Measurements from ENCODE around the gene DOCK4. TPM values are rescaled to one million over a fixed set of nuclear protein-coding genes. Genes with fewer than 3 reads are reported as not detected.
"Not testable (repeated sequence)": the region's sequence is repeated elsewhere in the genome, so short reads cannot be mapped to it uniquely, and the experiment has no call there.

The DOCK4 gene
- total RNA-seq, 2 experiments from 2014 or later: 0.32 TPM

DNA sequence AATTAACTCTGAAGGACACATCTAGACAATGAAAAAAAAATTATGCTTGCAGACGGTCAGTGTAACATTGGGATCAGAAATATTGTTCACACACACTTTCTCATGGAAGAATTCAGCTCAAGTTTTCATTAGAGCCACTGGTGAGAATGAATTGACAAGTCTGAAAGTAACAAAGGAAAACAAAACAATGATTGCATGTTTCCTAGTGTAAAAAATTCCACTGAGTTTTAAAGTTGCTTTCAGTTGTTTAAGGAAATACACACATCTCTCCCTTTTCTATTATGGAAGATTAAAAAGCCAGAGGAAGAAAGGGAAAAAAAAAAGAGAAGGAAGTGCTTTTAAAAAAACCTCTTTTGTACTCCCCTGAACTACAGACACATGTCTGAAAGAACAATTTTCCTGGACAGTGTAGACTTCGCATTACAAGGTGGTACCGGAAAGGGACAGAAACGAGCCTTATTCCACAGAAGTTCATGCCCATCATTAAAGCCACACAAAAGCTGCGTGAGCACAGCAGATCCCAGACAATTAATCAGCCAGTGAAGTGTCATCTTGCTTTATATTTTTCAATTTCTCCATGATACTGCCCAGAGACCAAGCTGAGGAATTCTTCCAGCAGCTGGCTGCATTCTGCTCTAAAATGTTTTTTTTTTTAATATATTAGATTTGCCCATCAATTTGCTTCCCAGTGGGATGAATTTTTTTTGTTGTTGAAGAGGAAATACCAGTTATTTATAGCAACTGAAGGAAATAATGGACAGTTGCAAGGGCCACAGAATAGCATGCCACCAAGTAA is 294.8 kb downstream of the DOCK4 start:
- ATAC-seq: no peak
- Mint-ChIP-seq H3K4me3 (no peak overlapping the region), H3K36me3 (ENCODE audit: low read depth) (no peaks in the 10 kb centered on the region), H3K27me3 (peaks cover 8% of the 10 kb centered on the region), H3K27ac (no peak overlapping the region), H3K4me1 (no peaks in the 10 kb centered on the region), H3K9me3 (ENCODE audit: low read depth) (no peaks in the 10 kb centered on the region)
- no peak for DNase-seq
- intact Hi-C loops (cut with DNase I, micrococcal nuclease): no loop called here
- POLR2A ChIA-PET: no interaction called here
- CTCF ChIA-PET: no interaction called here

DNA sequence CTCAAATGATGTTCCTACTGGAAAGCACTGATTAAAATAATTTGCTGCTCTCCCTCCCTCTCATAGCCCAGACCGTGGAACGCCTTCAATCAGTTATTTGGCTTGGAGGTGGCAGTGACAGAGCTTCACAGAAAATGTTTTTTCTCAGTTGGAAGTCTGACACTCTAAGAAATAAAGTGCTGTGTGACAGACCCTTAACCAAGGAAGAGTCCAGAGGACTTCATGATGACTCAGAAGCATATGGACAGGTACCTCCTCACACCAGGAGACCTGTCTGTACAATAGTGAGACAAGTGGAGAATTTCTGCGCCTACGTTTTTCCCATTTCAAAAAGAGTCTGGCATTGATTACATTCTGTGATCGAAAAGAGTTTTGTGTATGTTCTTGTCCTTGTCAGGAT is 295.5 kb downstream of the DOCK4 start:
- Mint-ChIP-seq H3K27me3 (peaks cover 8% of the 10 kb centered on the region), H3K27ac (no peak overlapping the region), H3K36me3 (ENCODE audit: low read depth) (no peaks in the 10 kb centered on the region), H3K4me1 (no peaks in the 10 kb centered on the region), H3K9me3 (ENCODE audit: low read depth) (no peaks in the 10 kb centered on the region), H3K4me3 (no peak overlapping the region)
- POLR2A ChIA-PET: no interaction called here
- ATAC-seq: no peak
- CTCF ChIA-PET: no interaction called here
- DNase-seq: no peak
- intact Hi-C loops (cut with DNase I, micrococcal nuclease): no loop called here

DNA sequence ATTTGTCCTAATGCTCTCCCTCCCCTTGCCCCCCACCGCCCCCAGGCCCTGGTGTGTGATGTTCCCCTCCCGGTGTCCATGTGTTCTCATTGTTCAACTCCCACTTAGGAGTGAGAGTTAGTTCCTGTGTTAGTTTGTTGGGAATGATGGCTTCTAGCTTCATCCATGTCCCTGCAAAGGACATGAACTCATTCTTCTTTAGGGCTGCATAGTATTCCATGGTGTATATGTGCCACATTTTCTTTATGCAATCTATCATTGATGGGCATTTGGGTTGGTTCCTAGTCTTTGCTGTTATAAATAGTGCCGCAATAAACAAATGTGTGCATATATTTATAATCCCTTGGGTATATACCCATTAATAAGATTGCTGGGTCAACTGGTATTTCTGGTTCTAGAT is 297.5 kb downstream of the DOCK4 start:
- POLR2A ChIA-PET, CTCF ChIA-PET, ATAC-seq: not testable (repeated sequence)

DNA sequence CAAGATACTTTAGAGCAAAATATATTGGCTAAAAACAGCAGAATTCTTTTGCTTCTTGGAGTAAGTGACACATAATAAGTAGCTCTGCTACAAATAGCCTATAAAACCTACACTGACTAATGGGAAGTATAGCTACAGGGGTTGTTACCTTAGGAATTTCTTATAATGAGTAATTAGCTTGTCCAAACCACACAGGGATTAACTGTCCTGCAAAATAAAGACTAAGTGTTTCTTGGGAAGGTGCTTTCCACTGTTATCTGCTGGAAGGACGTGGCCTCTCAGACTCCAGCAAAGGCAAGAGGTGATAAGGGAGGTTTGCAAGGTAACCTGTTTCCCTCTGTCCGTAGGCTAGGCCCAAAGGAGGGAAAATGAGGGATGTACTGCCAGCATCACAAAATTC is 302.4 kb downstream of the DOCK4 start:
- DNase-seq (no peak), ATAC-seq (no peak)
- POLR2A ChIA-PET: no interaction called here
- no peaks in the 10 kb centered on the region for H3K4me1 Mint-ChIP-seq
- no peaks in the 10 kb centered on the region for H3K36me3 Mint-ChIP-seq (ENCODE audit: low read depth)
- no peaks in the 10 kb centered on the region for H3K27me3 Mint-ChIP-seq
- no peaks in the 10 kb centered on the region for H3K9me3 Mint-ChIP-seq (ENCODE audit: low read depth)
- CTCF ChIA-PET: interaction anchor here (1.5 kb wide), 1 partner anchor 8 kb away, joined by 4 read pairs; no protein-coding TSS in a partner anchor
- intact Hi-C loops (cut with DNase I, micrococcal nuclease): no loop called here
- H3K4me3 Mint-ChIP-seq: no peak overlapping the region
- H3K27ac Mint-ChIP-seq: no peak overlapping the region

More for the DNA sequence above, 297.5 kb downstream of the DOCK4 start:
- H3K9me3 Mint-ChIP-seq (ENCODE audit: low read depth); H3K36me3 Mint-ChIP-seq (ENCODE audit: low read depth); H3K4me1 Mint-ChIP-seq; H3K27me3 Mint-ChIP-seq; intact Hi-C loops (cut with DNase I, micrococcal nuclease); H3K27ac Mint-ChIP-seq; DNase-seq; H3K4me3 Mint-ChIP-seq: not testable (repeated sequence)

DNA sequence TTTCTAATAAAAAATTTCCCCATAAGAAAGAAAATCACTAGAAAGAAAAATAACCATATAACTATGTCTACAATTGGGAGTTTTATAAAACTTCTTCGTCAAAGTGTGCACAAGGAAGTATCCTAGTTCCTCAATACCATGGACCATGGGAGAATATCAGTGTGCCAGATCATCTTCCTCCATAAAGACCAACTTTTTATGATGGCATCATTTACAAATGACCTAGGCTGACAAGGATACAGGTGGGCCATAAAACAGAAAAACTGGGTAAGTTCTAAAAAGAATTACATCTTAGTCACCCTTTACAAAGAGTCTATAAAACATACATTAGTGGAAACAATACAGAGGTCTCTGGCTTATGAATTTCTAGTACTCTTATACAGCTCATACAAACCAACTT is 303.2 kb downstream of the DOCK4 start:
- Mint-ChIP-seq H3K4me3 (no peak overlapping the region), H3K27ac (no peak overlapping the region), H3K4me1 (no peaks in the 10 kb centered on the region), H3K36me3 (ENCODE audit: low read depth) (no peaks in the 10 kb centered on the region), H3K27me3 (no peaks in the 10 kb centered on the region), H3K9me3 (ENCODE audit: low read depth) (no peaks in the 10 kb centered on the region)
- CTCF ChIA-PET: no interaction called here
- intact Hi-C loops (cut with DNase I, micrococcal nuclease): no loop called here
- POLR2A ChIA-PET: no interaction called here
- no peak for DNase-seq
- no peak for ATAC-seq

DNA sequence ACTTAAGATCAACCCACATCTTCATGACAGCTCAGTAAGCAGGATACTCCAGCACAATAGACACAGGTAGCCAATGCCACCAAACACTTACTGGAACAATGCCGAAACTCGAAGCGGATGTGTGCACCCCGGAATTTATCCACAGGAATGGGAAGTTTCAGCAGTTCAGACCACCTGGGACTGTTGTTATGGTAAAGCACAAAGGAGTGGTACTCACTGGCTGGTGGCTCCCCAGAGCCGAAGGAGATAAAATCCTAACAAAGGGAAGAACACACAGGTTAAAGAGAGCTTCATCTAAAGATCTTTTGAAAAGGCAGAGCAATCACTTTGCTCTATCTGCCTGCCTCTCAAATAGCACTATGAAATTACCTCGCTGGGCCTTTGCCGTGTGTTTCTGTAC is 305.9 kb downstream of the DOCK4 start:
- Mint-ChIP-seq H3K9me3 (ENCODE audit: low read depth) (no peaks in the 10 kb centered on the region), H3K27me3 (peaks cover 2% of the 10 kb centered on the region), H3K36me3 (ENCODE audit: low read depth) (no peaks in the 10 kb centered on the region), H3K27ac (no peak overlapping the region), H3K4me1 (no peaks in the 10 kb centered on the region), H3K4me3 (no peak overlapping the region)
- ChIA-PET POLR2A (no interaction called here), CTCF (no interaction called here)
- ATAC-seq: no peak
- no peak for DNase-seq
- intact Hi-C loops (cut with DNase I, micrococcal nuclease): no loop called here

DNA sequence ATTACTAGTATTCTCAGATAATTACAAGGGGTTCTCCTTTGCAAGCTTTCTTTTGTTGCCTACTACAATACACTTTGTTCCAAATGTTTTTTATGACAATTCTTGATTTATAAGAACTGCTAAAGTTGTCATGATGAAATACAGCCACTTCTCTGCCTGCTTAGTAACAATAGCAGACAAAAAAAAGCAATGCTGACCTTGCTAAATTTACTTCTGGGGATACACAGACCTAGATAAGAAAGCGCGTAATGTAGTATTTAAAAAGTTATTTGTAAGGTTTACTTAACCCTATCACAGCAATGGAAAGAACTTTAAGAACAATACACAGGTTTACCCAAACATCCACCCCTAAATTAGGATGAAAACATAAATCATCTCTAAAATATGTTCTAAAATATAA is 311.1 kb downstream of the DOCK4 start:
- ChIA-PET POLR2A (no interaction called here), CTCF (interaction anchor here (1.3 kb wide), 1 partner anchor 9 kb away, joined by 4 read pairs; no protein-coding TSS in a partner anchor)
- DNase-seq (no peak), ATAC-seq (no peak)
- Mint-ChIP-seq H3K9me3 (ENCODE audit: low read depth) (no peaks in the 10 kb centered on the region), H3K4me3 (no peak overlapping the region), H3K4me1 (no peaks in the 10 kb centered on the region), H3K36me3 (ENCODE audit: low read depth) (no peaks in the 10 kb centered on the region), H3K27ac (no peak overlapping the region), H3K27me3 (peaks cover 2% of the 10 kb centered on the region)
- intact Hi-C loops (cut with DNase I, micrococcal nuclease): no loop called here

DNA sequence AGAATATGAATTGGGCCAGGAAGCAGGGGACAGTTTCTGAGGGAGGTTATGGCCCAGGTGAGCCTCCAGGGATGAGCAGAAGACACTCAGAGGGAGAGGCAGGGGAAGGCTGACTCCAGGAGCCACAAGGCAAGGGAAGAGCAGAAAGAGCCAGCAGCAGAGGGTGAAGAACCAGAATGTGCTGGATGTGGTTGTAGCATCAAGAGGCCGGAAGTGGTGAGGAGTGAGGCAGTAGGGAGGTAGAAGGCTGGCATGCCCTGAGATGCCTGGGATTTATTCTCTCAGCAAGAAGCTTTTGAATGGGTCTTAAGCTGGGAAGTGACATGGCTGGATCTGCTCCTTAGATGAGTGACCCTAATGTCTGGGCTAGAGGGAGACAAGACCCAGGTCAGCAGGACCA is 311.7 kb downstream of the DOCK4 start:
- H3K9me3 Mint-ChIP-seq (ENCODE audit: low read depth): no peaks in the 10 kb centered on the region
- H3K4me1 Mint-ChIP-seq: no peaks in the 10 kb centered on the region
- no peak overlapping the region for H3K4me3 Mint-ChIP-seq
- ATAC-seq: no peak
- no peaks in the 10 kb centered on the region for H3K36me3 Mint-ChIP-seq (ENCODE audit: low read depth)
- H3K27me3 Mint-ChIP-seq: peaks cover 2% of the 10 kb centered on the region
- H3K27ac Mint-ChIP-seq: no peak overlapping the region
- intact Hi-C loops (cut with DNase I, micrococcal nuclease): no loop called here
- CTCF ChIA-PET: no interaction called here
- DNase-seq: no peak
- POLR2A ChIA-PET: no interaction called here

DNA sequence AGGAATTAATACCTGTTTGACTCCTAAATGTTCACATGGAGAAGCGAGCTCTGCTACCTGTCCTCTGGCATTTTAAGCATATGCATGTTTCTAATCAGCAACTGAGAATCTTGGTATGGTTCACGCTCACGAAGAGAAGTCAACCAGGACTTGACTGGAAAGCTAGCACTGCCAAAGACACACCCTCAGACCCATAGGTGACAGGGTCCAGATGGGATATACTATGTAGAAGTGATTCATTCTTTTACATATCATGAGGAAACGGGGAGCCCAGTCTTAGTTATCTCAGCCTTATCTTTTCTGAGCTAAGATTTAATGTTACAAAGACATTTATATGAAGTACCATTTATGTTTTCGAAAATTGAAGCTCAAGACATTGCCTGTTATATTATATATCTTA is 313.0 kb downstream of the DOCK4 start:
- intact Hi-C loops (cut with DNase I, micrococcal nuclease): no loop called here
- H3K4me1 Mint-ChIP-seq: no peaks in the 10 kb centered on the region
- ChIA-PET CTCF (interaction anchor here (0.8 to 1.1 kb wide), 2 partner anchors 17 to 581 kb away, joined by 3 to 4 read pairs; no protein-coding TSS in a partner anchor), POLR2A (no interaction called here)
- no peaks in the 10 kb centered on the region for H3K9me3 Mint-ChIP-seq (ENCODE audit: low read depth)
- no peaks in the 10 kb centered on the region for H3K36me3 Mint-ChIP-seq (ENCODE audit: low read depth)
- peaks cover 2% of the 10 kb centered on the region for H3K27me3 Mint-ChIP-seq
- no peak for ATAC-seq
- H3K4me3 Mint-ChIP-seq: no peak overlapping the region
- DNase-seq: no peak
- no peak overlapping the region for H3K27ac Mint-ChIP-seq

DNA sequence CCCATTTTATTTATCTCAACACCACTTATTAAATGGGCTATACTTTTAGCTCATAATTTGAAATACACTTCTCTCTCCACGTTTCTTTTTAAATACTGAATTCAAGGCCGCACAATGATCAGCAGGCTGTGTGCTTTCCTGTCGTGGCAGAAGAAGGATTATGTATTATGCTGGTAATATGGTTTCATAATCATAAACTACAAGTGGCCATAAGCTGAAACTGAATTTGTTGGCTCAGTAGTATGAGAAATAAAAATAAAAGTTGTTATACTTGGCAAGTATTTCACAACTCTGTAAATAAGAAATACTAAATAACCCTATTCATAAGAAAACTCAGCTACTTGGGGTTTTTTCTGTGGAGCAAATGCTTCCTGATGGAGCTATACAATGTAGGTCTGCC is 313.6 kb downstream of the DOCK4 start:
- ChIA-PET POLR2A (no interaction called here), CTCF (interaction anchor here (1.1 kb wide), 1 partner anchor 17 kb away, joined by 4 read pairs; no protein-coding TSS in a partner anchor)
- Mint-ChIP-seq H3K9me3 (ENCODE audit: low read depth) (no peaks in the 10 kb centered on the region), H3K4me3 (no peak overlapping the region), H3K27me3 (peaks cover 2% of the 10 kb centered on the region), H3K4me1 (no peaks in the 10 kb centered on the region), H3K36me3 (ENCODE audit: low read depth) (no peaks in the 10 kb centered on the region), H3K27ac (no peak overlapping the region)
- DNase-seq (no peak), ATAC-seq (no peak)
- intact Hi-C loops (cut with DNase I, micrococcal nuclease): no loop called here

DNA sequence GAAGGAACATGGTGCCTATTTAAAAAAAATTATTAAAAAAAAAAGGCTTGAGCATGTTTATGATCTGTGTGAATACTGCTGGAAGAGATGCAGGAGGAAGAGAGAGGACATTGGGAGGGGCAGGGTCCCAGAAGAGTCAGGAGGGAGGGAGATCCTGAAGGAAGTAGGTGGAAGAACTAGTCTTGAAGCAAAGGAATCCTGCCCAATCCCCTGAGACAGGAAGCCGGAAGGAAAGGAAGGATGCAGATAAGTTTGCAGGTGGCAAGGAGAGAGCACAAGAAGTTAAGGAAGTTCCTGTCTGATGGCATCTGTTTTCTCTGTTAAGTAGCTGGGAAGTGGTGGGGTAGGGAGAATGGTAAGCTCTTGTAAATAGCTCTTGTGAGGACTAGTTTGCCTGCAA is 318.5 kb downstream of the DOCK4 start:
- DNase-seq: no peak
- Mint-ChIP-seq H3K9me3 (ENCODE audit: low read depth) (no peaks in the 10 kb centered on the region), H3K27me3 (peaks cover 7% of the 10 kb centered on the region), H3K36me3 (ENCODE audit: low read depth) (no peaks in the 10 kb centered on the region), H3K4me1 (no peaks in the 10 kb centered on the region), H3K4me3 (no peak overlapping the region), H3K27ac (no peak overlapping the region)
- ChIA-PET POLR2A (no interaction called here), CTCF (no interaction called here)
- ATAC-seq: no peak
- intact Hi-C loops (cut with DNase I, micrococcal nuclease): no loop called here

DNA sequence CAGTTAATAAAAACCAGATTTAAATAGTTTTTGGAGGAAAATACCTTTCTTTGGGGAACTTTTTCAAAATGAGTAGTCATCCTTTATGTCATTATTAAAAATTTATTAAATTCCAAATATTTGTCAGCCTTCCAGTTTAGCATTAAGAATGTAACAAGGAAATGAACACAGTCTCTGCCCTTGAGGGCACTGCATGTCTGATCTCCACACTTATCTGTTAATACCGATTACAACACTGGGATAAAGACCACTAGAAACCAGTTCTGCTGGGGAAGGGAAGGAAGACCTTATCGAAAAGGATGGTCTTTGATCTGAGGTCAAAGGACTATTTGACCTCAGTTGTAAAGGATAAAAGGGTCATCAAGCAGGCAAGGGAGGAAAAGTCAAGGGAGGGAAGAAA is 320.0 kb downstream of the DOCK4 start:
- ATAC-seq: no peak
- H3K27me3 Mint-ChIP-seq: peaks cover 7% of the 10 kb centered on the region

More for the DNA sequence above, 320.0 kb downstream of the DOCK4 start:
- Mint-ChIP-seq H3K27ac (no peak overlapping the region), H3K4me1 (no peaks in the 10 kb centered on the region), H3K36me3 (ENCODE audit: low read depth) (no peaks in the 10 kb centered on the region), H3K4me3 (no peak overlapping the region), H3K9me3 (ENCODE audit: low read depth) (peaks cover 2% of the 10 kb centered on the region)
- no peak for DNase-seq
- POLR2A ChIA-PET: no interaction called here
- intact Hi-C loops (cut with DNase I, micrococcal nuclease): no loop called here
- CTCF ChIA-PET: no interaction called here

Data from activated CD4-positive, alpha-beta T cell treated with anti-CD3 and anti-CD28 coated beads for 36 hours (primary cell).